NB4 (cell line): Measurements from ENCODE around the gene FOXO4.

Experiments
- DNase-seq: peaks from one replicate; pipeline ENCODE4 v3.0.0; 2010; ENCODE audit warnings: low read depth
- H3K4me3 ChIP-seq: one replicate; pipeline ENCODE4 v1.5.1; 2011; ENCODE audit warnings: mild to moderate bottlenecking, low read depth, low read length, moderate library complexity
- MYC ChIP-seq: IDR thresholded peaks from 2 replicates; pipeline ENCODE4 v1.6.1; 2011; ENCODE audit warnings: low read depth, low read length
- POLR2A ChIP-seq: IDR thresholded peaks from 2 replicates; pipeline ENCODE4 v1.6.1; 2011; ENCODE audit warnings: mild to moderate bottlenecking; ENCODE audit not compliant: insufficient read length; ENCODE audit errors: extremely low read depth
- TF ChIP-seq, protein P1 (sequence below): IDR thresholded peaks from one replicate; pipeline ENCODE4 v1.5.1; 2012; ENCODE audit warnings: low read depth, low read length
- TF ChIP-seq, protein P2 (sequence below): IDR thresholded peaks from 2 replicates; pipeline ENCODE4 v1.6.1; 2011; ENCODE audit warnings: low read depth, low read length

Gene FOXO4

DNA sequence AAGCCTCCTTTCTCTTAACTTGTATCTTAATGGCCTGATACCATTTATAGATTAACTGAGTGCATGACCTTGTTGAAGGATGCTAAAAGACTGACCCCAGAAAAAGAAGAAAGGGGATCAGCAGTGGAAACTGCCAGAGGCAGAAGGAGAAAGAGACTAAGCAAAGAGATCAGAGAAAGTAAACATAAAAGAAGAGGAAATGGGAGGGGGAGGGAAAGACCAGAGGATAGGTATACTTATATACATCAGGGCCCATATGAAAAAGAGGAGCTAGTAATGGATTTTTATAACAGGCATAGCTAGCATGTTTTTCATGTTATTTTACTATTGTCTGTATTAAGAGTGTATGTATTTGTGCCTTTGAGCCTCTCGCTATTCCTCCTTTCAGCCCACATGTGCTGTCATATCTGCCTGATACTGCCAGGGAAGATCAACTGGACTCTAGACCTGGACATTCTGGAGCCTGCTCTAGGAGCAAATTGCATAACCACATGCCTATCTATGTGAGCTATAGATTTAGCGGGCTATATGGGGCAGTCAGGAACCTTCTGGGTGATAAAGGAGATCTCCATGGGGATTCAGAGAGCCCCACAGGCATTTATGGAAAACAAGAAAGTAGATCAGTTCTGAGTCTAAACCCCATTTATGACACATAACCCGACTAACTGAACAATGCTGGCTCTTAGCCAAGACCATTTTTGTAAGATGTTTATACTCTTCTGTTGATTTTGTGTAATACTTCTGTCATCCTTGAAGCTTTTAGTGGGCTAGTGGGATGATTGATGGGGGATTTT is 14.1 kb upstream of the FOXO4 start:
- TF ChIP-seq MYC (no peak), POLR2A (no peak)
- TF ChIP-seq, protein P1, sequence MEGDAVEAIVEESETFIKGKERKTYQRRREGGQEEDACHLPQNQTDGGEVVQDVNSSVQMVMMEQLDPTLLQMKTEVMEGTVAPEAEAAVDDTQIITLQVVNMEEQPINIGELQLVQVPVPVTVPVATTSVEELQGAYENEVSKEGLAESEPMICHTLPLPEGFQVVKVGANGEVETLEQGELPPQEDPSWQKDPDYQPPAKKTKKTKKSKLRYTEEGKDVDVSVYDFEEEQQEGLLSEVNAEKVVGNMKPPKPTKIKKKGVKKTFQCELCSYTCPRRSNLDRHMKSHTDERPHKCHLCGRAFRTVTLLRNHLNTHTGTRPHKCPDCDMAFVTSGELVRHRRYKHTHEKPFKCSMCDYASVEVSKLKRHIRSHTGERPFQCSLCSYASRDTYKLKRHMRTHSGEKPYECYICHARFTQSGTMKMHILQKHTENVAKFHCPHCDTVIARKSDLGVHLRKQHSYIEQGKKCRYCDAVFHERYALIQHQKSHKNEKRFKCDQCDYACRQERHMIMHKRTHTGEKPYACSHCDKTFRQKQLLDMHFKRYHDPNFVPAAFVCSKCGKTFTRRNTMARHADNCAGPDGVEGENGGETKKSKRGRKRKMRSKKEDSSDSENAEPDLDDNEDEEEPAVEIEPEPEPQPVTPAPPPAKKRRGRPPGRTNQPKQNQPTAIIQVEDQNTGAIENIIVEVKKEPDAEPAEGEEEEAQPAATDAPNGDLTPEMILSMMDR = no peak
- DNase-seq = no peak

DNA sequence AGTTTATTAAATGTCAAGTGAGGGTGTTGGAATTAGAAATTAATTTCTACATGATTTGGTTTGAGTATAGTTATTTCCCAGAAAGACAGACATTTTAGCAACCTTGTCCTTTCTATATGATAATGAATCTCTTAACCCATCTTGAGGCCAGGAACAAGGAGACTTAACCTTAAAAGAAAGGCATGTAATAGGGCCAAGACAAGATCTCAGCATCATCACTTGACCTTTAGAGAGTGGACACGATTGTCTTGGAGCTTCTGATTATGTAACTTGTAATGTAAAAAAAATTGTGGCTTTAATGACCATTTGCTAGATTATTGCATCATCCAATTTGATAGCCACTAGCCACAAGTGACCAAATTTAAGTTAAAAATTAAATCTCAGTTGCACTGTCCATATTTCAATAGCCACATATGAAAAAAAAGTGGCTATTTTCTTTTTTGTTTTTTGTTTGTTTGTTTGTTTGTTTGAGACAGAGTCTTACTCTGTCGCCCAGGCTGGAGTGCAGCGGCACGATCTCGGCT is 13.5 kb upstream of the FOXO4 start:
- TF ChIP-seq, protein P2, sequence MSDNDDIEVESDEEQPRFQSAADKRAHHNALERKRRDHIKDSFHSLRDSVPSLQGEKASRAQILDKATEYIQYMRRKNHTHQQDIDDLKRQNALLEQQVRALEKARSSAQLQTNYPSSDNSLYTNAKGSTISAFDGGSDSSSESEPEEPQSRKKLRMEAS = no peak
- TF ChIP-seq POLR2A = no peak
- TF ChIP-seq, protein P1 = no peak
- no peak for TF ChIP-seq MYC
- DNase-seq = no peak
- no peak overlapping the region for H3K4me3 ChIP-seq

More for the DNA sequence above, 14.1 kb upstream of the FOXO4 start:
- no peak overlapping the region for H3K4me3 ChIP-seq

DNA sequence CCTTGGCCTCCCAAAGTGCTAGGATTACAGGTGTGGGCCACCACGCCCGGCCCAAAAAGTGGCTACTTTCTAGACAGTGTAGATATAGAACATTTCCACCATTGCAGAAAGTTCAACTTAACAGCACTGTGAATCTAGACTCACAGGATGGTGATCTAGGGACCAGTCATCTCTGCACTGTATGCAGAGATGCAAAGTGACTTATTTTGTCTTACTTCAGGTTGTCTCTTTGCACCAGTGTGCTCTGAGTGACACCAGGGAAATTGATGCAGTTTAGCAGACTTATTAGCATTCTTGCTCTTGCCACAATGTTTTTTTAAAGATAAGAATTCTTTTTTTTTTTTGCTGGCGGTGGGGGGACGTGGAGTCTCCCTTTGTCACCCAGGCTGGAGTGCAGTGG is 12.8 kb upstream of the FOXO4 start:
- TF ChIP-seq MYC (no peak), POLR2A (no peak)
- TF ChIP-seq, protein P2 = no peak
- TF ChIP-seq, protein P1 = no peak
- H3K4me3 ChIP-seq = no peak overlapping the region
- DNase-seq = no peak

DNA sequence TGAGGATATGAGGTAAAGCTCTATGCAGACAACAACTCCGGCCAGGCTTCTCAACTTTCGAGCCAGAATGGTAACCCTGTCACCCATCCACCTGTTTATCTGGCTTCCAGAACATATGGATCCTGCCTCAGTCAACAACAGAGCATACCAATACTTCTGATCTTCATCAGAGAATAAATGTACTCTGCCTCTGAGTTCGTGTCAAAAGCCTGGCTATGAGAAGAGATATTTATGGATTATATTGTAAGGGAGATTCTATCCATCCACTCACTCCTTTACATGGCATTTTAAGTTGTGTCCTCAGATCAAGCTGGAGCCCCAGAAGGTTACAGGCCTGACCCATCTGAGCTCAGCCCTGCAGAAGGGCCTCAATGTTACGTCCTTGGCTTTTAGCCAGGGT is 9.8 kb upstream of the FOXO4 start:
- no peak for DNase-seq

DNA sequence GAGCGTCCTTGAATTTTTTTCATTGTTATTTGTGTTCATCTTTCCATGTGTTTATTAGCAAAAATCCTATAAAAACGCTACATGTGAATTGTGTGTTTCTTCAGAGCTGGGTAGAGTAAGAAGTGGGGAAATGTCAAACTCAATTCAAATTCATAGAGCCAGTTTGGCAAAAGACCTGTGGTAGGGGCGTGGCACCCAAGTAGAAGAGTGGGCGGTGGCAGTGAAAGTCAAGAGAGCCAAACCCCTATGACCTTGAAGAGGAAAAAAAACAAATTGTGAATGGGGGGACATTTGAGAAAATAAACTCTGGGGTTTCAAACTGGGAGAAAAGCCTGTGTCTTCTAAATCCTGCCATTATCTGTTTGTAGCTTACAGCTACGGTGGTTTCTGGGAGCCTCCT is 4.4 kb upstream of the FOXO4 start:
- no peak overlapping the region for H3K4me3 ChIP-seq
- TF ChIP-seq MYC (no peak), POLR2A (no peak)
- TF ChIP-seq, protein P2 = no peak
- DNase-seq = no peak

More for the DNA sequence above, 9.8 kb upstream of the FOXO4 start:
- H3K4me3 ChIP-seq = no peak overlapping the region
- TF ChIP-seq, protein P1 = no peak
- TF ChIP-seq, protein P2 = no peak
- TF ChIP-seq POLR2A = no peak
- no peak for TF ChIP-seq MYC

DNA sequence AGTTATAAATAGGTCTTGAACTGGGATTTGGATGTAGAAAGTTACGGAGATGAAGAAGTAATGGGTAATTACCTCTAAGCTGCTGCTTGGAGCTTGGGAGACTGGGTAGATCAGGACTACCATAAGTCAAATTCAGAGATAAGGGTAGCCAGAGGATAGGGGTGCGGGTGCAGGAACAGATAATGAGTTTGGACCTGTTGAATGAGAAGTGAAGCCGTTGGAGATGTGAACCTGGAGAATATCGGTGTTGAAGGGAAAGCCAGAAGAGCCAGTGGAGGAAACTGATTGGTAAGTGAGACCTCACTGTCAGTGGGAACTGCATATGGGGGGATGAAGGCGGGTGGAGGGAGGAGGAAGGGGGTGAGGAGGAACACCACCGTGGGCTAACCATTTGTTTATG is 618 bp upstream of the FOXO4 start:
- TF ChIP-seq, protein P2 = no peak
- TF ChIP-seq, protein P1 = no peak
- TF ChIP-seq POLR2A (no peak), MYC (no peak)
- H3K4me3 ChIP-seq = peak overlapping the region; percentile 70
- DNase-seq = no peak
